ENCODE results near the gene PCDHA9. TPM values are rescaled to one million over a fixed set of nuclear protein-coding genes. Genes with fewer than 3 reads are reported as not detected.
"Not testable (repeated sequence)": the region's sequence is repeated elsewhere in the genome, so short reads cannot be mapped to it uniquely, and the experiment has no call there.

The PCDHA9 gene
- polyA plus RNA-seq, 3 donors from 2014 or later, result not detected

DNA sequence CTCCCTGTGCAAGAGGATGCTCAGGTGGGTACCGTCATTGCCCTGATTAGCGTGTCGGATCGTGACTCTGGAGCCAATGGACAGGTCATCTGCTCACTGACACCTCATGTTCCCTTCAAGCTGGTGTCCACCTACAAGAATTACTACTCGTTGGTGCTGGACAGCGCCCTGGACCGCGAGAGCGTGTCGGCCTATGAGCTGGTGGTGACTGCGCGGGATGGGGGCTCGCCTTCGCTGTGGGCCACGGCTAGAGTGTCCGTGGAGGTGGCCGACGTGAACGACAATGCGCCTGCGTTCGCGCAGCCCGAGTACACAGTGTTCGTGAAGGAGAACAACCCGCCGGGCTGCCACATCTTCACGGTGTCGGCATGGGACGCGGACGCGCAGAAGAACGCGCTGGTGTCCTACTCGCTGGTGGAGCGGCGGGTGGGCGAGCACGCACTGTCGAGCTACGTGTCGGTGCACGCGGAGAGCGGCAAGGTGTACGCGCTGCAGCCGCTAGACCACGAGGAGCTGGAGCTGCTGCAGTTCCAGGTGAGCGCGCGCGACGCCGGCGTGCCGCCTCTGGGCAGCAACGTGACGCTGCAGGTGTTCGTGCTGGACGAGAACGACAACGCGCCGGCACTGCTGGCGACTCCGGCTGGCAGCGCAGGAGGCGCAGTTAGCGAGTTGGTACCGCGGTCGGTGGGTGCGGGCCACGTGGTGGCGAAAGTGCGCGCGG lies 28.5 kb downstream of the PCDHA9 start:
- H3K36me3 Mint-ChIP-seq, result peaks cover 0 to 10% (median 3%) of the 10 kb centered on the region in 3 donors
- peaks cover 9 to 70% (median 23%) of the 10 kb centered on the region in 6 donors for H3K9me3 Mint-ChIP-seq
- H3K27ac Mint-ChIP-seq, H3K4me3 Mint-ChIP-seq, DNase-seq, H3K4me1 Mint-ChIP-seq: not testable (repeated sequence)
- H3K27me3 Mint-ChIP-seq (ENCODE audit: low read depth in 3 of 3), result peaks cover 6 to 29% (median 18%) of the 10 kb centered on the region in 3 donors

DNA sequence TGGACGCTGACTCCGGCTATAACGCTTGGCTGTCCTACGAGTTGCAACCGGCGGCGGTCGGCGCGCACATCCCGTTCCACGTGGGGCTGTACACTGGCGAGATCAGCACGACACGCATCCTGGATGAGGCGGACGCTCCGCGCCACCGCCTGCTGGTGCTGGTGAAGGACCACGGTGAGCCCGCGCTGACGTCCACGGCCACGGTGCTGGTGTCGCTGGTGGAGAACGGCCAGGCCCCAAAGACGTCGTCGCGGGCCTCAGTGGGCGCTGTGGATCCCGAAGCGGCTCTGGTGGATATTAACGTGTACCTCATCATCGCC lies 29.0 kb downstream of the PCDHA9 start:
- Mint-ChIP-seq H3K4me1 (no peaks in the 10 kb centered on the region), H3K27ac (no peak overlapping the region), H3K4me3 (no peak overlapping the region), H3K9me3 (peaks cover 6 to 71% (median 23%) of the 10 kb centered on the region in 6 donors), H3K36me3 (peaks cover 0 to 11% (median 0%) of the 10 kb centered on the region in 3 donors), H3K27me3 (ENCODE audit: low read depth in 3 of 3) (peaks cover 6 to 33% (median 18%) of the 10 kb centered on the region in 3 donors)
- DNase-seq, result no peak

DNA sequence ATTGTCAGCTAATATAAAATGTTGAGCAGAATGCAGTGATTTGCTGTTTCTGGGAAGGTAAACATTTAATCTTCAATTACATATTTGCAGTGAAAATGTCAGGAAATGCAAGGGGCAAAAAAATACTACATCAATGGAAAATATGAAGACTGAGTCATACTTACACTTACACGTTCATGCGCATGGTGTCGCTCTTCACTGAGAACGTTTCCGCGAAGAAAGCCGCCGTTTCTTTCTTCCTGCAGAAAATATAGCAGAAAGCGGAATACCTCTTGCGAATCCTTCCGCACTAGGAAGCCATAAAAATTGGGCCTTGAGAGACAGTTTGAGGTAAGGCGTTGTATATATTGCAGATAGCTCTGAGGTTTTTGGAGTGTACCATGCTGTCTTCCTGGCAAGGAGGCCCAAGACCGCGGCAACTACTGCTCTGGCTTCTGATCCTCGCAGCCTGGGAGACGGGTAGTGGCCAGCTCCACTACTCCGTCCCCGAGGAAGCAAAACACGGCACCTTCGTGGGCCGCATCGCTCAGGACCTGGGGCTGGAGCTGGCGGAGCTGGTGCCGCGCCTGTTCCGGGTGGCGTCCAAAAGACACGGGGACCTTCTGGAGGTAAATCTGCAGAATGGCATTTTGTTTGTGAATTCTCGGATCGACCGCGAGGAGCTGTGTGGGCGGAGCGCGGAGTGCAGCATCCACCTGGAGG lies 33.9 kb downstream of the PCDHA9 start, which contains the start of gene PCDHA13:
Gene PCDHA13 (plus strand): TSS at position 236 of the 702 bp plus-strand sequence. CDS start 145 bp downstream, at position 381.
- no peak within 1 kb of the TSS for H3K27ac Mint-ChIP-seq
- H3K27me3 Mint-ChIP-seq (ENCODE audit: low read depth in 3 of 3), result peaks cover 2 to 17% (median 10%) of the 10 kb centered on the region in 3 donors
- peaks cover 0 to 11% (median 0%) of the 10 kb centered on the region in 3 donors for H3K36me3 Mint-ChIP-seq
- H3K4me1 Mint-ChIP-seq, result no peaks in the 10 kb centered on the region
- no peak for DNase-seq
- peak within 1 kb of the TSS in 1 of 5 donors; percentile 13 for H3K4me3 Mint-ChIP-seq
- peaks cover 6 to 65% (median 17%) of the 10 kb centered on the region in 6 donors for H3K9me3 Mint-ChIP-seq

DNA sequence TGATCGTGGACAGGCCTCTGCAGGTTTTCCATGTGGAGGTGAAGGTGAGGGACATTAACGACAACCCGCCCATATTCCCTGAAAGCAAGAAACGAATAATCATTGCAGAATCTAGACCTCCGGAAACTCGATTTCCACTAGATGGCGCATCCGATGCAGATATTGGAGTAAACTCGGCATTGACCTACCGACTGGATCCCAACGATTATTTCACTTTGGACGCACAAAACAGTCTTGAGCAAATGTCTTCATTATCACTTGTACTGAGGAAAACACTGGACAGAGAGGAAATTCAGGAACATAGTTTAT lies 34.4 kb downstream of the PCDHA9 start:
- H3K36me3 Mint-ChIP-seq, result peaks cover 0 to 11% (median 0%) of the 10 kb centered on the region in 3 donors
- H3K4me3 Mint-ChIP-seq, result no peak overlapping the region
- H3K9me3 Mint-ChIP-seq, result peaks cover 8 to 67% (median 19%) of the 10 kb centered on the region in 6 donors

DNA sequence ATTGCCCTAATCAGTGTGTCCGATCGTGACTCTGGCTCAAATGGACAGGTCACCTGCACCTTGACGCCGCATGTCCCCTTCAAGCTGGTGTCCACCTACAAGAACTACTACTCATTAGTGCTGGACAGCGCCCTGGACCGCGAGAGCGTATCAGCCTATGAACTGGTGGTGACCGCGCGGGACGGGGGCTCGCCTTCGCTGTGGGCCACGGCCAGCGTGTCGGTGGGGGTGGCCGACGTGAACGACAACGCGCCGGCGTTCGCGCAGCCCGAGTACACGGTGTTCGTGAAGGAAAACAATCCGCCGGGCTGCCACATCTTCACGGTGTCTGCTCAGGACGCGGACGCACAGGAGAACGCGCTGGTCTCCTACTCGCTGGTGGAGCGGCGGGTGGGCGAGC lies 35.2 kb downstream of the PCDHA9 start:
- no peak overlapping the region for H3K27ac Mint-ChIP-seq
- H3K4me3 Mint-ChIP-seq, result no peak overlapping the region
- peaks cover 0 to 11% (median 0%) of the 10 kb centered on the region in 3 donors for H3K36me3 Mint-ChIP-seq
- H3K9me3 Mint-ChIP-seq, result peaks cover 8 to 61% (median 16%) of the 10 kb centered on the region in 6 donors
- H3K27me3 Mint-ChIP-seq (ENCODE audit: low read depth in 3 of 3), result peaks cover 2 to 17% (median 8%) of the 10 kb centered on the region in 3 donors
- DNase-seq, result no peak
- no peaks in the 10 kb centered on the region for H3K4me1 Mint-ChIP-seq

More for the DNA sequence above, 34.4 kb downstream of the PCDHA9 start:
- DNase-seq, result no peak
- peaks cover 2 to 17% (median 10%) of the 10 kb centered on the region in 3 donors for H3K27me3 Mint-ChIP-seq (ENCODE audit: low read depth in 3 of 3)
- no peak overlapping the region for H3K27ac Mint-ChIP-seq
- H3K4me1 Mint-ChIP-seq, result no peaks in the 10 kb centered on the region

DNA sequence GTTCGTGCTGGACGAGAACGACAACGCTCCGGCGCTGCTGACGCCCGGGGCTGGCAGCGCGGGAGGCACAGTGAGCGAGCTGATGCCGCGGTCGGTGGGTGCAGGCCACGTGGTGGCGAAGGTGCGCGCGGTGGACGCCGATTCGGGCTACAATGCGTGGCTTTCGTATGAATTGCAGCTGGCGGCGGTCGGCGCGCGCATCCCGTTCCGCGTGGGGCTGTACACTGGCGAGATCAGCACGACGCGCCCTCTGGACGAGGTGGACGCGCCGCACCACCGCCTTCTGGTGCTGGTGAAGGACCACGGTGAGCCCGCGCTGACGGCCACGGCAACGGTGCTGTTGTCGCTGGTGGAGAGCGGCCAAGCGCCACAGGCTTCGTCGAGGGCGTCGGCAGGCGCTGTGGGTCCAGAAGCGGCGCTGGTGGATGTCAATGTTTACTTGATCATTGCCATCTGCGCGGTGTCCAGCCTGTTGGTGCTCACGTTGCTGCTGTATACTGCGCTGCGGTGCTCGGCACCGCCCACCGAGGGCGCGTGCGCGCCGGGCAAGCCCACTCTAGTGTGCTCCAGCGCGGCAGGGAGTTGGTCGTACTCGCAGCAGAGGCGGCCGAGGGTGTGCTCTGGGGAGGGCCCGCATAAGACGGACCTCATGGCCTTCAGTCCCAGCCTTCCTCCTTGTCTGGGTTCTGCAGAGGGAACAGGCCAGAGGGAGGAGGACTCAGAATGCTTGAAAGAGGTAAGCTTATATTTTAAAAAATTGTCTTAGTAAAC lies 35.9 kb downstream of the PCDHA9 start:
- Mint-ChIP-seq H3K36me3 (peaks cover 0 to 11% (median 0%) of the 10 kb centered on the region in 3 donors), H3K9me3 (peaks cover 5 to 54% (median 16%) of the 10 kb centered on the region in 6 donors), H3K4me1 (no peaks in the 10 kb centered on the region), H3K4me3 (no peak overlapping the region), H3K27me3 (ENCODE audit: low read depth in 3 of 3) (peaks cover 2 to 17% (median 8%) of the 10 kb centered on the region in 3 donors), H3K27ac (no peak overlapping the region)
- no peak for DNase-seq

Other genes with a start within 250 kb of the PCDHA9 start
- 1 to 10 TPM; 3.6 to 5.7 (median 5.3) TPM for gene CD14, start 215.2 kb upstream of the PCDHA9 start, polyA plus RNA-seq
- 10 to 100 TPM in 1 of 3 donors, 1 to 10 TPM in 2; 7.6 to 11.0 (median 8.3) TPM for gene TMCO6, start 208.9 kb upstream of the PCDHA9 start, polyA plus RNA-seq
- gene NDUFA2, start 200.8 kb upstream of the PCDHA9 start, polyA plus RNA-seq, result 100 to 1,000 TPM; 135 to 252 (median 163) TPM
- gene IK, start 200.6 kb upstream of the PCDHA9 start, polyA plus RNA-seq, result 100 to 1,000 TPM; 117 to 178 (median 120) TPM
- 10 to 100 TPM; 11.0 to 20.2 (median 13.6) TPM for gene WDR55, start 183.5 kb upstream of the PCDHA9 start, polyA plus RNA-seq
- gene DND1, start 174.8 kb upstream of the PCDHA9 start, polyA plus RNA-seq, result not detected
- 10 to 100 TPM; 52.0 to 90.7 (median 79.5) TPM for gene HARS1, start 157.0 kb upstream of the PCDHA9 start, polyA plus RNA-seq
- gene HARS2, start 156.9 kb upstream of the PCDHA9 start, polyA plus RNA-seq, result 10 to 100 TPM; 13.2 to 37.7 (median 27.0) TPM
- 10 to 100 TPM; 76.7 to 83.7 (median 78.3) TPM for gene ZMAT2, start 147.9 kb upstream of the PCDHA9 start, polyA plus RNA-seq
- gene PCDHA1, start 62.2 kb upstream of the PCDHA9 start, polyA plus RNA-seq, result not detected
- not detected for gene PCDHA2, start 53.5 kb upstream of the PCDHA9 start, polyA plus RNA-seq
- not detected for gene PCDHA3, start 47.3 kb upstream of the PCDHA9 start, polyA plus RNA-seq
- gene PCDHA4, start 41.3 kb upstream of the PCDHA9 start, polyA plus RNA-seq, result not detected
- not detected for gene PCDHA5, start 26.8 kb upstream of the PCDHA9 start, polyA plus RNA-seq
- not detected for gene PCDHA6, start 20.4 kb upstream of the PCDHA9 start, polyA plus RNA-seq
- gene PCDHA7, start 14.1 kb upstream of the PCDHA9 start, polyA plus RNA-seq, result not detected
- not detected for gene PCDHA8, start 7.2 kb upstream of the PCDHA9 start, polyA plus RNA-seq
- not detected for gene PCDHA10, start 7.5 kb downstream of the PCDHA9 start, polyA plus RNA-seq
- gene PCDHA11, start 20.6 kb downstream of the PCDHA9 start, polyA plus RNA-seq, result not detected
- not detected for gene PCDHA12, start 26.9 kb downstream of the PCDHA9 start, polyA plus RNA-seq
- gene PCDHA13, start 33.7 kb downstream of the PCDHA9 start, polyA plus RNA-seq, result not detected
- not detected for gene PCDHAC1, start 77.9 kb downstream of the PCDHA9 start, polyA plus RNA-seq
- not detected for gene PCDHAC2, start 118.1 kb downstream of the PCDHA9 start, polyA plus RNA-seq
- not detected for gene PCDHB1, start 203.0 kb downstream of the PCDHA9 start, polyA plus RNA-seq
- not detected for gene PCDHB2, start 246.2 kb downstream of the PCDHA9 start, polyA plus RNA-seq